Prostate gland (tissue), 2 donors: ENCODE results near the gene ACOX1. TPM values are rescaled to one million over a fixed set of nuclear protein-coding genes. Genes with fewer than 3 reads are reported as not detected.

Source experiments
- DNase-seq: peaks from one replicate; pipeline ENCODE4 v3.0.0-alpha.2; 2019; ENCODE audit warnings: low spot score
- H3K27ac ChIP-seq, 2 donors: fragments of 200-600 bp; sonication (generic); 2 replicates each; pipeline ENCODE4 v1.5.1; 2017 to 2019
- H3K27me3 ChIP-seq: fragments of 200-600 bp; sonication (generic); replicated peaks from 2 replicates; pipeline ENCODE4 v1.5.1; 2019; ENCODE audit not compliant: insufficient read depth
- H3K36me3 ChIP-seq, 2 donors: fragments of 200-600 bp; sonication (generic); 1 replicate in 1 of 2; 2 replicates in 1 of 2; pipeline versions ENCODE4 v1.5.1 to v1.8.1; 2017 to 2019
- H3K4me1 ChIP-seq: fragments of 200-600 bp; sonication (generic); replicated peaks from 2 replicates; pipeline ENCODE4 v1.5.1; 2019
- H3K4me3 ChIP-seq, 2 donors: fragments of 200-600 bp; sonication (generic); 2 replicates each; pipeline ENCODE4 v1.5.1; 2017 to 2019
- H3K9me3 ChIP-seq: fragments of 200-600 bp; sonication (generic); 2 replicates; pipeline ENCODE4 v1.5.1; 2017
- CTCF ChIP-seq, 4 experiments: fragments of 200-600 bp in 2 of 4; fragments of 450-650 bp in 2 of 4; sonication (generic) in 2 of 4; IDR thresholded peaks; 1 replicate in 3 of 4; 2 replicates in 1 of 4; pipeline ENCODE4 v1.5.1; 2016 to 2019; ENCODE audit warnings: antibody characterized with exemption in 4 of 4, mild to moderate bottlenecking in 2 of 4, moderate library complexity in 2 of 4
- POLR2A ChIP-seq: fragments of 450-650 bp; IDR thresholded peaks from one replicate; pipeline ENCODE4 v1.6.1; 2016; ENCODE audit warnings: antibody characterized with exemption, mild to moderate bottlenecking
- POLR2AphosphoS5 ChIP-seq: sonication (generic); formaldehyde crosslinking; IDR thresholded peaks from one replicate; pipeline ENCODE4 v1.6.1; 2017; ENCODE audit warnings: antibody characterized with exemption
- WGBS: methylation state at CpG from one replicate; pipeline ENCODE4 v1.1.5; 2018; 5-methylcytosine and 5-hydroxymethylcytosine counted together
- intact Hi-C: fragments of 100-400 bp; cut with DNase I; formaldehyde crosslinking; loops from one replicate; pipeline ENCODE4 v1.14.2; 2022
- total RNA-seq, 2 donors: library from RNA; depleted of rRNA; stranded (reverse); fragments of >200 nt; gene quantifications; one replicate each; pipeline ENCODE4 v1.1.0, GENCODE V29; 2016

The ACOX1 gene
- total RNA-seq, 2 donors from 2014 or later, result 75.5 to 79.0 TPM

GRCh38 chr17:75987041-75987440, 8.1 kb upstream of the ACOX1 start:
- no peaks in the 10 kb centered on the region for H3K36me3 ChIP-seq
- TF ChIP-seq POLR2A (no peak), POLR2AphosphoS5 (no peak), CTCF (IDR thresholded peaks at IDR 0.05) (no peak)
- no peak overlapping the region for H3K27ac ChIP-seq
- intact Hi-C loops, result no loop called here
- no peaks in the 10 kb centered on the region for H3K9me3 ChIP-seq
- no peak overlapping the region for H3K4me3 ChIP-seq
- WGBS, result 83% methylated on average over 4 of the region's 4 CpGs
- H3K4me1 ChIP-seq, result no peaks in the 10 kb centered on the region
- DNase-seq, result no peak
- H3K27me3 ChIP-seq, result no peaks in the 10 kb centered on the region

GRCh38 chr17:75985986-75986385, 7.0 kb upstream of the ACOX1 start:
- intact Hi-C loops, result no loop called here
- no peak overlapping the region for H3K27ac ChIP-seq
- no peak for DNase-seq
- no peak overlapping the region for H3K4me3 ChIP-seq
- H3K9me3 ChIP-seq, result no peaks in the 10 kb centered on the region
- WGBS, result 67% methylated on average over 4 of the region's 4 CpGs
- no peaks in the 10 kb centered on the region for H3K36me3 ChIP-seq
- no peaks in the 10 kb centered on the region for H3K4me1 ChIP-seq
- TF ChIP-seq CTCF (IDR thresholded peaks at IDR 0.05), result no peak
- TF ChIP-seq POLR2AphosphoS5, result no peak
- TF ChIP-seq POLR2A, result no peak
- no peaks in the 10 kb centered on the region for H3K27me3 ChIP-seq

- TF ChIP-seq POLR2A (no peak), CTCF (IDR thresholded peaks at IDR 0.05) (no peak), POLR2AphosphoS5 (no peak)
- no peaks in the 10 kb centered on the region for H3K36me3 ChIP-seq
- no peak overlapping the region for H3K4me3 ChIP-seq
- intact Hi-C loops, result no loop called here
- no peaks in the 10 kb centered on the region for H3K9me3 ChIP-seq
- H3K4me1 ChIP-seq, result no peaks in the 10 kb centered on the region
- H3K27ac ChIP-seq, result no peak overlapping the region
- WGBS, result 75% methylated on average over 6 of the region's 6 CpGs
- DNase-seq, result no peak
- no peaks in the 10 kb centered on the region for H3K27me3 ChIP-seq
These were observed 4.7 kb upstream of the ACOX1 start for GRCh38 chr17:75983501-75984181.

- no peak overlapping the region for H3K27ac ChIP-seq
- DNase-seq, result no peak
- no peaks in the 10 kb centered on the region for H3K4me1 ChIP-seq
- H3K4me3 ChIP-seq, result no peak overlapping the region
- H3K36me3 ChIP-seq, result no peaks in the 10 kb centered on the region
- WGBS, result 95% methylated on average over 7 of the region's 7 CpGs
- intact Hi-C loops, result no loop called here
- H3K9me3 ChIP-seq, result no peaks in the 10 kb centered on the region
- TF ChIP-seq CTCF (IDR thresholded peaks at IDR 0.05), result no peak
- TF ChIP-seq POLR2A, result no peak
- TF ChIP-seq POLR2AphosphoS5, result no peak
- no peaks in the 10 kb centered on the region for H3K27me3 ChIP-seq
These were observed 2.2 kb upstream of the ACOX1 start for GRCh38 chr17:75981019-75981615.
